Measurements from ENCODE around the gene OR2T8. TPM values are rescaled to one million over a fixed set of nuclear protein-coding genes. Genes with fewer than 3 reads are reported as not detected.

Gene OR2T8
- total RNA-seq, 1 experiment from 2014 or later: not detected

- Mint-ChIP-seq H3K27ac (no peak overlapping the region), H3K9me3 (peaks cover 67 to 69% of the 10 kb centered on the region in 2 experiments), H3K36me3 (ENCODE audit: insufficient read depth in 1 of 3, low read depth in 3 of 3) (peaks cover 0 to 4% (median 3%) of the 10 kb centered on the region in 3 experiments; a peak in 5 of 7 replicates), H3K4me1 (peaks cover 2 to 6% of the 10 kb centered on the region in 2 experiments; a peak in 3 of 4 replicates), H3K27me3 (ENCODE audit: low read depth) (no peaks in the 10 kb centered on the region), H3K4me3 (no peak overlapping the region)
- DNase-seq: no peak
- Histone ChIP-seq H2BK20ac (ENCODE audit: low read depth, low read length, poor library complexity, severe bottlenecking) (no peak overlapping the region), H3K79me2 (ENCODE audit: insufficient read depth, low read length) (no peaks in the 10 kb centered on the region), H4K91ac (ENCODE audit: insufficient read length, low read depth, low read length) (no peak overlapping the region), H3K14ac (ENCODE audit: insufficient read depth, low read length) (no peak overlapping the region), H3K9me3 (ENCODE audit: control insufficient read depth, low read depth, low read length) (peaks cover 12% of the 10 kb centered on the region), H3K4ac (ENCODE audit: low read depth, low read length) (no peak overlapping the region), H3K4me2 (ENCODE audit: insufficient read depth, insufficient read length, low read length) (no peak overlapping the region), H2AFZ (ENCODE audit: low read length) (no peak overlapping the region), H3K56ac (ENCODE audit: insufficient read length, low read depth, low read length) (no peak overlapping the region), H4K8ac (replicated peaks; ENCODE audit: insufficient read length, low read depth, low read length) (no peak overlapping the region), H2BK120ac (ENCODE audit: low read depth, low read length, poor library complexity, severe bottlenecking) (no peak overlapping the region), H3K18ac (ENCODE audit: insufficient read length, low read depth, low read length) (no peak overlapping the region), H3K4me1 (ENCODE audit: insufficient read depth, low read length) (no peaks in the 10 kb centered on the region), H2BK5ac (ENCODE audit: insufficient read length, low read length) (no peak overlapping the region), H2BK12ac (ENCODE audit: insufficient read length, low read depth, low read length) (no peak overlapping the region), H3K23ac (ENCODE audit: insufficient read length, low read depth, low read length) (no peak overlapping the region), H2AK5ac (ENCODE audit: insufficient read length, low read length) (no peak overlapping the region), H3K79me1 (ENCODE audit: insufficient read depth, low read depth, low read length, poor library complexity, severe bottlenecking) (no peaks in the 10 kb centered on the region), H3K27ac (ENCODE audit: insufficient read length, low read depth, low read length) (no peak overlapping the region), H3K27me3 (ENCODE audit: insufficient read depth, low read length) (no peaks in the 10 kb centered on the region), H3T11ph (ENCODE audit: low read length) (no peak overlapping the region), H3K23me2 (ENCODE audit: insufficient read length, low read depth, low read length, poor library complexity, severe bottlenecking) (no peaks in the 10 kb centered on the region), H2BK15ac (ENCODE audit: low read depth, low read length) (no peak overlapping the region), H3K9ac (ENCODE audit: extremely low read depth, insufficient read length, low read length) (no peak overlapping the region), H4K20me1 (ENCODE audit: control insufficient read depth, insufficient read depth, insufficient read length) (no peaks in the 10 kb centered on the region), H4K5ac (ENCODE audit: insufficient read length, low read depth, low read length) (no peak overlapping the region)
- WGBS (ENCODE audit: extremely low coverage, insufficient read length, low lambda C conversion rate): no CpG with 5 or more reads among the region's 2 CpGs
- TF ChIP-seq CTCF (conservative IDR thresholded peaks at IDR 0.05): no peak
These were observed 6.3 kb upstream of the OR2T8 start for GRCh38 chr1:247913786-247914185.
